ENCODE measurements around the gene KCNT1.

- TF ChIP-seq CTCF (conservative IDR thresholded peaks at IDR 0.05; ENCODE audit: low read depth, low read length) (peak; percentile 35; the same call in 1 of the 2 replicates), EZH2 (IDR thresholded peaks at IDR 0.05; ENCODE audit: borderline replicate concordance, low read depth, low read length, poor library complexity, severe bottlenecking) (no peak)
Measured at GRCh38 chr9:135671591-135672041, 30.4 kb upstream of the KCNT1 start.
